SU-DHL-6 (cell line): Measurements from ENCODE around the gene CECR2.

Source experiments
- EZH2phosphoT487 ChIP-seq: fragments of 200-600 bp; sonication (generic), shearing (Covaris generic); conservative IDR thresholded peaks from 2 replicates; pipeline ENCODE4 v1.6.1; 2018; ENCODE audit warnings: mild to moderate bottlenecking, antibody characterized with exemption, low read length, moderate library complexity, mixed read lengths
- TF ChIP-seq, protein P1 (sequence below): fragments of 200-600 bp; sonication (generic); IDR thresholded peaks from one replicate; pipeline ENCODE4 v1.5.1; 2017; ENCODE audit warnings: antibody characterized with exemption, mild to moderate bottlenecking, low read length, moderate library complexity; ENCODE audit not compliant: insufficient read depth, poor library complexity, severe bottlenecking

DNA sequence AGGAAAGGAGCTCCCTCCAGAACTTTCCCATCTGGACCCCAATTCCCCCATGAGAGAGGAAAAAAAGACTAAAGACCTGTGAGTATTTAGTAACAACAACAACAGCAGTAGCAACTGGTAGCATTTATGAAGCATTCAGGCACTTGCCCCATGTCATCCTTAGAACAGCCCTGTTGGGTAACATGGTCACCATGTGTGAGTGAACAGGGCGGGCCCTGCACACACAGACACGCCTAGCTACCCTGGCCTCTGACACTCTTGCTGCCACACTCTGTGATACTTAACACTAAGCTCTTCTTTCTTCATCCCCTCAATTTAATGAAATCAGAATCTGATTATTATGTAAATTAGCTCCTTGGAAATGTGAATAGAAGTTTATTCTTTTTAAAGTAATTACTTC lies 167.9 kb downstream of the CECR2 start:
- TF ChIP-seq, protein P1, sequence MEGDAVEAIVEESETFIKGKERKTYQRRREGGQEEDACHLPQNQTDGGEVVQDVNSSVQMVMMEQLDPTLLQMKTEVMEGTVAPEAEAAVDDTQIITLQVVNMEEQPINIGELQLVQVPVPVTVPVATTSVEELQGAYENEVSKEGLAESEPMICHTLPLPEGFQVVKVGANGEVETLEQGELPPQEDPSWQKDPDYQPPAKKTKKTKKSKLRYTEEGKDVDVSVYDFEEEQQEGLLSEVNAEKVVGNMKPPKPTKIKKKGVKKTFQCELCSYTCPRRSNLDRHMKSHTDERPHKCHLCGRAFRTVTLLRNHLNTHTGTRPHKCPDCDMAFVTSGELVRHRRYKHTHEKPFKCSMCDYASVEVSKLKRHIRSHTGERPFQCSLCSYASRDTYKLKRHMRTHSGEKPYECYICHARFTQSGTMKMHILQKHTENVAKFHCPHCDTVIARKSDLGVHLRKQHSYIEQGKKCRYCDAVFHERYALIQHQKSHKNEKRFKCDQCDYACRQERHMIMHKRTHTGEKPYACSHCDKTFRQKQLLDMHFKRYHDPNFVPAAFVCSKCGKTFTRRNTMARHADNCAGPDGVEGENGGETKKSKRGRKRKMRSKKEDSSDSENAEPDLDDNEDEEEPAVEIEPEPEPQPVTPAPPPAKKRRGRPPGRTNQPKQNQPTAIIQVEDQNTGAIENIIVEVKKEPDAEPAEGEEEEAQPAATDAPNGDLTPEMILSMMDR: no peak
- no peak for TF ChIP-seq EZH2phosphoT487
